GM21423 (cell line): ENCODE measurements around the gene CAMTA1.

Experiments
- ATAC-seq: cut with Tn5 transposase; IDR thresholded peaks from one replicate; pipeline ENCODE4 v1.9.1; 2021; ENCODE audit warnings: mild to moderate bottlenecking, moderate library complexity; ENCODE audit not compliant: unreplicated experiment

Gene CAMTA1

GRCh38 chr1:7346070-7346596 lies 560.9 kb downstream of the CAMTA1 start:
- ATAC-seq = no peak

- ATAC-seq = no peak
Observed at GRCh38 chr1:7346600-7347570, 561.6 kb downstream of the CAMTA1 start.

- ATAC-seq = no peak
Observed at GRCh38 chr1:7348073-7348472, 562.8 kb downstream of the CAMTA1 start.

DNA sequence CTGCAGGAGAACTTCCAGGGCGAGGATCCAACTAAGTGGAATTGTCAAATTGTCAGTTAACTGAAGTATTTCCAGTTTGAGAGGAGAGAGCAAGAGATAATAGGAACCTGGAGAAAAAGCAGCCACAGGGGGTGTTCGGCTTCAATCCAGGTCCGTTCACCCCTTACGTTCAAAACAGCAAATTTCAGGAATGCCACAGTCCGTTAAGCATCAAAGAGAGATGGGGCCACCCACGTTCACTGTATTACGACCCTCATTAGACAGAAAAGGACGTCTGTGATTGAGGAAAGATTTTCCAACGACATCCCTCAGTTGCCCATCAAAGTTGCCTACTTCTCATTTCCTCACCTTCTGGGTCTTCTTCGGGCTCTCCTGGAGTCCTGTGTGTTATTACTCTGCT lies 563.3 kb downstream of the CAMTA1 start:
- ATAC-seq = no peak

DNA sequence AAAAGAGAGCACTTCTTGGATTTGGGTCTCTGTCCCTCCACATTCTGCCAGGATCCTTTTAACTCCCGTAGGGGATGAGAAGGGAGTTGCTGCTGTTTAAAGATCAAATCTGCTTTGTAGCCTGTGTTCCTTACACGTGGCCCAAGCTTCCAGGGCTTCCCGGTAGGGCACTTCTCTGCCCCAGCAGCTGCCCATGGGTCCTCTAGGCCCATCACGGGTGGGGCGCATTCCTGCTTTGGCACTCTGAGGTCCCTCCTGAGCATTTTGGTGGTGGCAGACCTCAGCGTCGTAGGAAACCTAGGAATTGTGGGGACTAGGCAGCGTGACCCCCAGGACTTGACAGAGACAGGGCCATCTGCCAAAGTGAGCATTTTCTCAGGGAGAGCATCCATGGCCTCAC lies 565.5 kb downstream of the CAMTA1 start:
- no peak for ATAC-seq

- no peak for ATAC-seq
Observed at GRCh38 chr1:7351649-7352048, 566.4 kb downstream of the CAMTA1 start.

GRCh38 chr1:7352364-7352763 lies 567.1 kb downstream of the CAMTA1 start:
- ATAC-seq = no peak

DNA sequence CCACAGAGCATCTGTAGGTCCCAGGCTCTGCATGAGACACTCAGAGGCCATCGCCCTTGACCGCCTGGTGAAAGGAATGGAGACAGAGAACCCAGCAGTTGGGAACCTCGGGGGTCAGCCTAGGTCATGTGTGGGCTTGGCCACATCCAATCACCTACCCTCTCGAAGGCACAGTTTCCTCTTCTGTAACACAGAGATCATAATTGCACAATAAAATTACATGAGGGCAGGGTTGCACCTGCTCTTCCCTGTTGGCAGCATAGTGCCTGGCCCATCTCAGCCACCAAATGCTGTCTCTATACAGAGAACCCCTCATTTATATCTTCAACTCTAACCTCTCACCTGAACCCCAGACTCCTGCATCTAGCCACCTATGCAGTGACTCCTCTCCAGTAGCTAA lies 567.7 kb downstream of the CAMTA1 start:
- no peak for ATAC-seq

- no peak for ATAC-seq
Observed at GRCh38 chr1:7355646-7356045, 570.4 kb downstream of the CAMTA1 start.

DNA sequence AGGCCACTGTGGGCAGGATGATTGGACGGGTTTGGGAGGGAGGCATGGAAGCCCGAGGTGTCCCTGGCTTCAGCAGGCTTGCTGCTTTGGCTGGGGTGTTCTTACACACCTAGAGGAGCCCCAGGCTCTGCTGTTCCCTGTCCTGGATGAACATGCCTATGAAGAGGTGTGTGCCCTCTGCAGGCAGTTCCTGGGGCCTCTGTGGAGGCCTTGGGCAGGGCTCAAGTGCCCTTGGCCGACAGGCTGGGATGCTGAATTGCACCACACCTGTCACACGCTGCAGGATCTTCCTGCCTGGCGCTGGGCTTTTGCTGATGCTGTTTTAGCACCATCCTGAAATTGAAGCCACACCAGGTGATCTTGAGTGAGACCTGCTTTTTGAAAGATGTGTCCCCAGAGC lies 570.8 kb downstream of the CAMTA1 start:
- ATAC-seq = no peak

DNA sequence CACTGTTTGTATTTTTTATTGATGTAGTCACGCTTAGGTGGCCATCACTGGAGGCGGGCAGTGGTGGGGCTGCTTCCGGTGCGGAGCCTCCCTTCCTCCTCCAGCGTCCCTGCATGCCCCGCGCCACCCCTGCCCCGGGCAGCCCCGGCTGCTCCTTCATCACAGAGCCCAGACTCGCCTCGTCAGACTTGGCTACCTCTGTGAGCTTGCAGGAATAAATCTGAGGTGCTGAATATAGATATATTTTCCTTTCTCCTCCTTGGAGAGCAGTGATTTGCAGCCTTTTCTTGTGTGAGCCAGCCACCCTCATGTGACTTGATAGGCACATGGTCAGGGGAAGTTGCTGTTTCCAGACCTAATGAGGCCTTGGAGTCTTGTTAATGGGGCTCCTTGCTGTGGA lies 573.2 kb downstream of the CAMTA1 start:
- ATAC-seq = no peak

DNA sequence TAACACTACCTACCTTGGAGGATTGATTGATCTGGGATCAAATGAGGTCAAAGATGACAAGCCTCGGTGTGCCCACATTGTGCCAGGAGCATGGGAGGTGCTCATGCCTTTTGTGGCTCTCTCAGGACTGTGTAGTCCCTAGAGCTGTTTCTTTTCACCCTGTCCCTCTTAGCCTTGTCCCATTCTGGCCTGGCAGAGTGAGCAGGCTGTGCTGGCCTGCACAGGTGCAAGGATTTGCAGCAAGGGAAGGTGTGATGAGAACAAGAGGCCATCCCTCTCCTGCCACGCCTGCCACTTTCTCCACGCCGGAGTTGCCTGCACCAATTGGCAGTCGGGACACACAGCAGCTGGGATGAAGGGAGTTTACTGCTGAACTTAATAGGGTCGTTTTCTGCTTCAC lies 575.3 kb downstream of the CAMTA1 start:
- no peak for ATAC-seq

DNA sequence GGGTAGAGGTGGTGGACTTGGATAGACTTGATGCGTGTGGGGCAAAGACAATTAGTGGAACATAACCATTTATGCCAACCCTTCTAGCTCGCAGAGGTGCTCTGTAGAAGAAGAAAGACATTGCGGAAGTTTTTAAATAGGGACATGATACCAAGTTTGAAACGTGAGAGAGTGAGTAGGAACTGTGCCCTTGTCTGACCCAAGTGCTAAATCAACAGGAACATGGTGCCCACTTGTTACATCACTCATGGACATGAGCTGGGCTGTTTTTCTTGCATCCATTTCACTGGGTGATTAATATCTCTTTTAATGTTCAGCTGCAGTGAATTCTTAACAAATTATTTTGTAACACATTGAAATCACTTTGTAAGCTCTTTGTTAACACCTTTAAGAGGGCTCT lies 577.7 kb downstream of the CAMTA1 start:
- ATAC-seq = no peak

DNA sequence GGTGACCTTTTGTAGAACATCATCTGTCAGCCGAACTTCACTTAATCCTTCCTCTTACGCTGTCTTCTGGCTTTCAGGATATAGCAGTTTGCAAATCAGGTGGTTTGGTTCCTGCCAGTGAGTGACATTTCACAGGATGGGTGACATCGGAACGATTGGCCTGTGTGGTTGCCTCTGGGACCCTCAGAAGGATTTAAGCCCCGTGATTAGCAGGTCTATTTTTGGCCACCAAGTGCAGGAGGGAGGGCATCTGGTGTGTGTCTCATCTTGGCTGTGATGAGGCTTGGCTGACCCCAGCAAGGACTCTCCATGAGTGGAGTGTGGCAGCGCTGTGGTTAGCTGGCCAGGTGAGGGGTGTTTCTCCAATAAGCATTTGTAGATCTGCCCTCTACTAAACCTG lies 578.2 kb downstream of the CAMTA1 start:
- no peak for ATAC-seq

GRCh38 chr1:7365706-7366105 lies 580.5 kb downstream of the CAMTA1 start:
- no peak for ATAC-seq

DNA sequence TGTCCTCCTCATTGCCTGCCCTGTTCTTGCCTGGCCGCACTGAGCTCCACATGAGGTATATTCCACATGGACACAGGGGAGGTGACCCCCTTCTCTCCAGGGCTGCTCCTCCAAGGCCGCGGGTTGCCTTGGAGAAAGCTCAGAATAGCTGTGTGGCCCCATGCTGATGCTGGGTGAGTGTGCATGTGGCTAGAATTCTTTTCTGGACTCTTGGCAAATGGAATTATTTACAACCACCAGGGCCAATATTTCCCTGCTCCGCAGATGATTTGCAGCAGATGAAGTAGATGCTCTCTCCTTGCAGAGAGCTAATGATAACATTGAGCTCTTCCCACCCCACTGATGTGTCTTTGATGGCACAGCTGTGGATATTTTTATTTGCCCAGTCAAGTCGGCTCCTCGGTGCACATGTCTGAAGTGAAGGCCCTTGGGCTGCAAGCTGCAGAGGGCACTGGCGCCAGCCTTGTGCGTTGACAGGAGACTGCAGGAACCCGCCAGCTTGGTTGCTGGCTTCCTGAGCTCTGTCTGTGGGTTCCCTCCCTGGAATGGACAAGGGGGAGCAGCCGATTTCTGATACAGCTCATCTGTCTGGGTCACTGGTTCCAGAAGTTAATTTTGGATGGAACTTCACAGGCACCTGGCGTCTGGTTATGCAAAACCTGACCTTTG lies 581.2 kb downstream of the CAMTA1 start:
- ATAC-seq = no peak

DNA sequence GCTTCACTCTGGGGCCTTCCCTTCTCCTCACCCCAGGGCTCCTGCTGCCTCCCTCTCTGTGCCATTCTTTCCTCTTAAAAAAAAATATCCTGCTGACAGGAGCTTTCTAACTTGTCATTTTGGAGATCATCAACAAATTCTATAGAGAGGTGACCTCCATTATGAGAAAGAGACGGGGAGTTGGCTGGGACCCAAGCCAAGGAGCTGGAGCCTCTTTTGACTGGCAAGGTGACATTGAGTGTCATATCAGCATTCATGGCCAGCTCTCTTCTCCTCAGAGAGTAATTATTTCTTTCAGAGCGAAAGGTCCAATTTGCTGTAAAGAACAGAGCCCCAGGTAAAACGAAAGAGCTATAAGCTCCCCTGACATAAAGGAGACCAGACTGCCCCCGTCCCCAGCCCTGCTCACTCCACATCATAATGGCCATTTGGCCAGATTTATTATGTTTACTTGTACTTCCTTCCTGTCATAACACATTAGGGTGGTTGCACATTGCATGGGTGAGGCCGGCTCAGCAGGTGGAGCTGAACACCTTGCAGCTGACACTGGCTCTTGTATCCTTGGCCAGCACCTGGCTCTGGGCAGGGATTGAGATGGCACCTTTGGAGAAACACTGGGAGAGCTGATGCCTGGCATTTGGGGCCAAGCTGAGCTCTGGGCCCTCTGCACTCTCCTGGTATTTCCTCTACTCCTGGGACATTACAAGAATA lies 581.9 kb downstream of the CAMTA1 start:
- no peak for ATAC-seq

- no peak for ATAC-seq
Observed at GRCh38 chr1:7369866-7370265, 584.6 kb downstream of the CAMTA1 start.

GRCh38 chr1:7371926-7372325 lies 586.7 kb downstream of the CAMTA1 start:
- ATAC-seq = no peak

DNA sequence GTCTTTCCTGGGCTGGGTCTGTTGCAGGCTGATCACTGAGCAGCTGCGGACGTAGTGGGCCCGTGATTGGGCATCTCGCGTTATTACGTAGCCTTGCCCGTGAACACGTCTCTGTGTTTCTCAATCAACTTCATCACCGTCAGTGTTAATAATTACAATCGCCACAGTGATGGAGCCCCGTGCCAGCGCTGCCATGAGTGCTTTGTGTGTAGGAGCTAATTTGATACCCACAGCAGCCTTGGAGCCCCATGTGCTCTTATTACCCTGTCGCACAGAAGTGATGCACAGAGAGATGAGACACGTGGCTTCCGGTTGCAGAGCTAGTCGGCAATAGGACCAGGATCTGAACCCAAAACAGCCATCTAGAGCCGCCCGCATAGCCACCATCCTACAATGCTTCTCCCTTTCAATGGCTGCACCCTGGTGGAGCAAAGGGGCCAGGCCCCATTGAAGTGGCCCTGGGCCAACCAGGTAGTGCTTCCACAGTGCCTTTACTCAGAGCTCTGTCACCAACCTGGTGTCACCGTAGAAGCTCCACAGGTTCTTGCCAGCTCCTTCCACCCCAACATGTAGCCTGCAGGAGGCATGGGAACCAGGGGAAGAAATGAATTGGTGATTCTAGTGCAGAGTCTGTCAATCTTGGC lies 587.3 kb downstream of the CAMTA1 start:
- ATAC-seq = no peak

- no peak for ATAC-seq
Observed at GRCh38 chr1:7373251-7373650, 588.0 kb downstream of the CAMTA1 start.
